GM21447 (cell line): ENCODE data around the gene ACBD6.

Experiments used
- ATAC-seq: cut with Tn5 transposase; IDR thresholded peaks from one replicate; pipeline ENCODE4 v1.9.1; 2021; ENCODE audit not compliant: unreplicated experiment

ACBD6 gene

DNA sequence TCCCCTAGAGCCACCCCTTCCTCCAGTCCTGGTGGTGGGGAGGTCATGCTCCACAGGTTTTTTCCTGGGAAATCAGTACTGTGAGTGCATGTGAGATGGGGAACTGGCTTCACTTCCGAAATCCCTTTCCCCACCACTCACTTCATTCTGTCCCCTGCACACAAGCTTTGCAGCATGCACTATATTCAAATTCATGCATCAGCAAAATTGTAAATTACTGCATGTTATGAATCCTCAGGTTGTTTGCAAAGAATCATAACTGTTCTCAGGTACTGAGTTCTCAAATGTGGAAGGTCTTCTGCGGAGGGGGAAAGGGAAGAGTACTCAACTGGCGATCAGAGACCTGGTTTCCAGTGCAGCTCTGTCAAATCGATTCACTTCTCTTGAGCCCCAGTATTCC is 230.0 kb downstream of the ACBD6 start:
- no peak for ATAC-seq

GRCh38 chr1:180271272-180272255 is 230.8 kb downstream of the ACBD6 start:
- ATAC-seq, result no peak

DNA sequence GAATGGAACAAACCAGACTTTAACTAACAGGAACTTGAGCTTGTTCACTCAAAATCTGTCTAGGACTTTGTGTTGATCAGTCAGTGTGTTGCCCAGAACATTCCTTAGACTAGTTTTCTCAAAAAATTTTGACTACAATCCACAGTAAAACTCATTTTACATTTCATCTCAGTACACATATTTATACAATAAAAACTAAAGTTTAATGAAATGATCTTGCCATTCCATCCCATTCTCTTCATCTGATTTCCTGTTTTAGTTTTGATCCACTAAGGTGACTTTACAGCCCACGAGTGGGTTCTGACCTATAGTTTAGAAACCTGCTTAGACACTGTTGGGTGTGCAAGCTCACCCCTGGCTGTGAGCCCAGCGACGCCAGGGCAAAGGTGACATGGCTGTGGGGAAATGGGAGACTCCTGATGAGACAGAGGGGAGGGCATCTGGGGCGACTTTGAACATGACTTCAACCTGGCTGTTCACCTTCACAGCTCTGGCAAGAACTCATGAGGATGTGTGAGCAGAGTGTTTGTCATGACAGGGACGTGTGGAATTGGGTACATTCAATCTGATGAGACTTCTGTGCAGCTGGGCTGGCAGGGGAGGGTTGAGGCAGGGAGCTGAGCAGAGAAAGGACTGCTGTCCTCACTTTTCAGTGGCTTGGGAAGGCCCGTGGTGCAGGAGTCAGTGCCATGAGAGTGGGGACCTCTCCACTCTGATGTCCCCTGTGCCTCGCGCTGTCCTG is 231.7 kb downstream of the ACBD6 start:
- ATAC-seq, result no peak

- ATAC-seq, result no peak
Measured at GRCh38 chr1:180269645-180270529, 232.5 kb downstream of the ACBD6 start.

DNA sequence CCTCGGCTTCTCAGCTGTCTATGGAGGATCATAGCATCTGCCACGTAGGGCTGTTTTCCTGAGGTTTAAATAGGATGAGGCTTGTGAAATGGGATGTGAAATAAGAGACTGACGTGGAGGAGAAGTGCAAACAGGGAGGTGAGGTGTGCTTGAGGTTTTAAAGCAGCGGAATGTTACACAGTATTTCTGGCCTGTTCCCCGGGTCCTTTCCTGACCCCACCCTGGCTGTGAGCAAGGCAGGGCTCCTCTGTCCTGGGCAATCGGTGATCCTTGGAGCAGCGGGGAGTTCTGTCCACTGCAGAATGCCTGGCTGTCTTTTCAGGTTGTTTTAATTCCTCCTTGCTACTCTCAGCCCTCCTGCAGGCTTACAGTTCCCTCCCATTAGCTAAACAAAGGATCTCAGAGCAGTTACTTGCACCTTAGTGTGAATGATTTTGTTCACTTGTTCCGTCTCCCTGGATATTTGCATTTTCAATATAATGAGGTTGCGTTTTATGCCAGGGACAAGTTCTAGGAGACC is 233.8 kb downstream of the ACBD6 start:
- no peak for ATAC-seq

DNA sequence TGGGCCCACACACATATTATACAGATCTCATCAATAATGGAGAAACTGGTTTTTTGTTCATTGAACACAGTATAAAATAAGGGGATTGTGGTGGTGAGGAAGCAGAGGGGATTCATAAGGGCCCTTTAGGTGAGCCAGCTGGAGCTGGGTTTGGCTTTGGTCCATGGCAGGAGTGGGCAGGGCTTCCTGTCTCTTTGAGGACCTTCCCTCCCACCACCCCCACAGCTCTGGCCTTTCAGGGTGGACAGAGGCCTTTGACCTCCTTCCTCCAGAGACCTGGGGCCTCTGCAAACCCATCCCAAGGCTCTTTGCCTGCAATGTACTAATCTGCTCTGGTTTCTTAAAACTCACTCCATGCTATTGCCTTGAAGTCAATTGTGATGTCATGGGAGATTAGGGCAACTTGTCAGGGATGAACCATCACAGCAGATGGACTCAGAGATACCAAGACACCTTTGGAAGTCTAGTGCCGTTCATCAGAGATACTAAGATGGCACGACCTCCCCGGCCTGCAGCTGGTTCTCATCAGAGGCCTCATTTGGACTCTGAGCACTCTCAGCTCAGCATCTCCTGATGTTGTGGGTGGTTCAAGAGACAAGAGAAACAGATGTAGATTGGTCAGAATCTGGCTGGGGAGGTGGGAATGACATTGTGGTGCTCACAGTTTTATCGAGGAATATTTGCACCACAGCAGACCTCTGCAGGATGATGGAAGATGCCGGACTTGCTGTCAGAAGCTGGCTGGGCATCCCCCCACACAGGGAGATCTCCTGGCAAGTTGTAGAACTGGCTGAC is 234.4 kb downstream of the ACBD6 start:
- ATAC-seq, result no peak

GRCh38 chr1:180267211-180267561 is 235.2 kb downstream of the ACBD6 start:
- ATAC-seq, result no peak

DNA sequence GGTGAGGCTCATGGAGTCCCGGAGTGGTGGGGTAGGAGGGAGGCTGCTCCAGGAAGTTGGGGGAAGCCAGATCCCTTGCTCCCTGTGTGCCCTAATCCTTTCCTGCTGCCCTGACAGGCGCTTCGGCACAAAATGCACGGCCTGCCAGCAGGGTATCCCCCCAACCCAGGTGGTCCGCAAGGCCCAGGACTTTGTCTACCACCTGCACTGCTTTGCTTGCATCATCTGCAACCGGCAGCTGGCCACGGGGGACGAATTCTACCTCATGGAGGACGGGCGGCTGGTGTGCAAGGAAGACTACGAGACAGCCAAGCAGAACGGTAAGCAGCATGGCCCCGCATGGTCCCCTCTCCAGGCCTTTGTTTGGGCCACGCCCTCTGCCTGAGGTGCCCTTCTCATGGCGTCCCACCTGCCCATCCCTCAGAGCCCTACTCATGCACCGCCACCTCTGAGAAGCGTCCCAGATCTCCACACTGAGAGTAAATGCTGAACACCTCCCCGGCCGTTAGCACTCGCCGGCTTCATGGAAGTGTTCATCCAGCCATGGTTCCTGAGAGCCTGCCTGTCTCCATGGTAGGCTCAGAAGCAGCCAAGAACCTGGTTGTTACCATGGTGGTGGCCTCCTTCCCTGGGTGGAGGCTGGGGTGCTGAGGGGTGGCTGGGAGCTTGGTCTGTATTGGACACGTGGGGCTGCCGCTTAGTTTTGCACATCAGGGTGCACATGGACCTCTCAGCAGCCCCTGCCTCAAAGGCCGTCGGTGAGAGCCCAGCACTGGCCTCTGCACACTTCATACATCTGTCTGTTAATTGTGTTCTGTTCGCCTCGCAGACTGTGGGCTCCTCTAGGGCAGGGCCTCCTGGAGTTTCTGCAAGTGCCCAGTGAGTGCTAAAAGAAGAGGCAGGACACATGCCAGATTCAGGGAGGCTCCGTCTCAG is 235.8 kb downstream of the ACBD6 start:
- ATAC-seq, result no peak

- no peak for ATAC-seq
Measured at GRCh38 chr1:180265871-180266270, 236.5 kb downstream of the ACBD6 start.

DNA sequence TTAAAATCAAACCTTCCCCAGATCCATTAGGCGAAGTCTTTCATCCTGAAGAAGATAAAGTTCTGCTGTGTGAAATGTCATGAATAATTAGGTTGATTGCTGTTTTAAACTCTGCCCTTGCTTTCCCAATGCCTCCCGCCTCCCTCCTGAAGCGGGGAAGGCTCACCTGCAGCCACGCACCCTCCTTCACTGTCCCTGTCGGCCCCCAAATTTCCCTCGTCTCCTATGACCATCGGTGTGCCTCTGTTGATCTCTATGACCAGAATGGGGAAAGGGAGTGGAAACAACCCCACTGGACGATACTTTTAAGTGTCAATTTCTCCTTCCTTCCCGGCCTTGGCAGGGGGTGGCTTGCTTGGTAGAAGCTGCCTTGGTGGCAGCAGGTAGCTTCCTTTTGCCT is 237.2 kb downstream of the ACBD6 start:
- no peak for ATAC-seq

GRCh38 chr1:180264595-180264994 is 237.8 kb downstream of the ACBD6 start:
- ATAC-seq, result no peak

DNA sequence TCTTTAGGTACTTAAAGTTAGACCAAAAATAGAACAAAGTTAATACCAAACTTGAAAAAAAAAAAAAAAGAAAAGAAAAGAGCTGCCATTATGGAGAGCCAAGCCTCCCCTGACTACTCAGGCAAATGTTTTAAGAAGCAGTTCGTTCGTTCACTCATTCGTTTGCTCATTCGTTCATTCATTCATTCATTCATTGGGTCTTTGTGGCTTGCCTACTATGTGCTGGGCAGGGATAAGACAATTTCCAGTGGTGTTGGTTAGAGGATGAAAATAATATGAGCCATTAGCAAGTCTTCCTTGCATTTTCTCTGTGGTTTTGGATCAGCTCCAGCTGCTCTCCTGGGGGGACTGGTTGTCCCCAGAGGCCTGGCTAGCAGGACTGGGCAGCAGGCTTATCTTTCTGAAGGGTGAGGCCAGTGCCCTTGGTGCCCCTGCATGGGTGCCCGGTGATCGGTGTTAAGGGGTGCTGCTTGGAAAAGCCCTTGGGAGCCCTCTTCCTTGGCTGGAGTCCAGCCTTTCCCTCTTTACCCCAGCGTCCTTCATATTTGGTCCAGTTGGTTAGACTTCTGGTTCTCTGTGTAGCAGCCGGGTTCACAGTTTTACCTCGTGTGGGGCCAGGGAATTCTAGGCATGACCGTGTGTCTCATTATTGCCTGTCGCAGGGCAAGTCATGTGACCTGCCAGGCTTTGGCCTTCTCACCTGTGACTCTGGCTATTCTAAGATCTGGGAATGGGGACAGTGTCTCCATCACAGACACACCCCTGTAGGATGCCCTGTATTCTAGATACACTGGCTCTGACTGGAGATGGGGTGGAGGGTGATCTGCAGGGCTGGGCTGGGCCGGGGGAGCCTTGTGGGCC is 239.5 kb downstream of the ACBD6 start:
- ATAC-seq, result no peak

- ATAC-seq, result no peak
Measured at GRCh38 chr1:180261524-180262155, 240.7 kb downstream of the ACBD6 start.

- no peak for ATAC-seq
Measured at GRCh38 chr1:180261030-180261429, 241.3 kb downstream of the ACBD6 start.

DNA sequence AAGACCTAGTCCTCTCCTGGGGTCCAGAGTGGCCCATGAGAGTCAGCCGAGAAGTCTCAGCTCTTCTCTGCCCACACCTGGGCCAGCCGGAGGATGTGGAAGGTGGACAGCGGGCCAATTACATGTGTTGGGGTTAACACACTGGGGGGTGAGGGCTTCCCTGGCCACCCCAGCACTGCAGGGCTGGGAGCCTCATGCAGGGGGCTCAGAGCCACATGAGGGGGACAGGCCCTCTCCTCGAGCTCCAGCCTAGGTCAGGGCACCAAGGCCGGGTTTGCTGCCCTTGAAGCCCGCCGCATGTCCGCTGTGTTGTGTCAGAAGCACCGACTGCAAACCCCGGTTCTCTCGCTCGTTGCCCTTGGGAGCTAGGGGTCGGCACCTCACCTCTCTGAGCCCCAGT is 241.8 kb downstream of the ACBD6 start:
- no peak for ATAC-seq

DNA sequence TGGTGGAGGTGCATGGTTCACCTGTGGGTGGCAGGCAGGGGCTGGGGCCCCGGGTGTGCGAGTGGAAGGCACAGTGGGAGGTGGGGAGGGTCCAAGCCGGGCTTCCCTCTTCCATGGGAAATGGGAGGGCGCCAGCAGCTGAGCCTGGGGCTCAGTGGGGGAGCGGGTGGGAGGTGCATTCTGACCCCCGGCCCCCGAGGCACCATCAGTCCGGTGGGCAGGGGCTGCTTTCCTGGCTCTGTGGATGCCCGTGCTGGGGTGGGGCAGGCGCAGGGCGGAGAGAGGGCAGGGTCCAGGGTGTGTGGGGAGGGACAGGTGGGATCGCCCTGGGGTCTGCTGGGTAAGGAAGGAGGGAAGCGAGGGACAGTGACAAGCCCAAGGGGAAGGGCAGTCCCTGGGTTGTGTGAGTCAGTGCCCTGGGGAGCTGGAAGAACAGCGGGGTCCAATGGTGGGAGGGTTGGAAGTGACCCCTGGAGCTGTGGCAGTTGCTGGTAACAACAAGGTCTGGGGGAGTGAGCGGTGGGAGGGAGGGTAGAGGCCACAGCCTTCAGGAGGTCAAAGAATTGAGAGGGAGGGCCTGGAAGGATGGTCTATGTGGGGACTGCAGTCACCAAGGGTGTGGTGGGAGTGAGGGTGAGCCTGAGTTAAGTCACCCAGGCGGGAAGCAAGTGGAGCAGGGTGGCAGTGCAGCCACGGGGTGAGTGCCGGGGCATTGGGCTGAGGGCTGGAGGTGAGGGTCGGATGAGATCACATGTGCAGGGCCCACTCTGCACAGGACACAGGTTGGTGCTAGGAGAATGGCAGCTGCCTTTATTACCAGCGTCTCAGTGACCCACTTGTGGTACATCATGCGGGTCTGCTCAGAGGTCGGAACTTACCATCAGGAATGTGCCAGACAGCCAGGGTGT is 242.7 kb downstream of the ACBD6 start:
- no peak for ATAC-seq

GRCh38 chr1:180258935-180259334 is 243.4 kb downstream of the ACBD6 start:
- no peak for ATAC-seq
